ENCODE data around the gene EIF2S1. TPM values are rescaled to one million over a fixed set of nuclear protein-coding genes. Genes with fewer than 3 reads are reported as not detected.
A peak's percentile ranks its signal among the peaks of the same experiment; 100 is the strongest.

Gene EIF2S1
- total RNA-seq, 1 experiment from 2014 or later = 225 TPM

- in situ Hi-C loops (cut with HindIII; ENCODE audit: low pct_unique_long_range_greater_than_20kb, low sequenced_read_pairs) = no loop called here
Measured at GRCh38 chr14:67425608-67426007, 65.5 kb downstream of the EIF2S1 start.

GRCh38 chr14:67426161-67426560 is 66.0 kb downstream of the EIF2S1 start:
- in situ Hi-C loops (cut with HindIII; ENCODE audit: low pct_unique_long_range_greater_than_20kb, low sequenced_read_pairs) = no loop called here

More at GRCh38 chr14:67425608-67426007, 65.5 kb downstream of the EIF2S1 start:
- no peak for DNase-seq (ENCODE audit: low read depth)

GRCh38 chr14:67426983-67427606 is 67.0 kb downstream of the EIF2S1 start:
- DNase-seq (ENCODE audit: low read depth) = peak; percentile 45
- in situ Hi-C loops (cut with HindIII; ENCODE audit: low pct_unique_long_range_greater_than_20kb, low sequenced_read_pairs) = no loop called here

More at GRCh38 chr14:67426161-67426560, 66.0 kb downstream of the EIF2S1 start:
- DNase-seq (ENCODE audit: low read depth) = no peak

- in situ Hi-C loops (cut with HindIII; ENCODE audit: low pct_unique_long_range_greater_than_20kb, low sequenced_read_pairs) = no loop called here
- no peak for DNase-seq (ENCODE audit: low read depth)
Measured at GRCh38 chr14:67428501-67429031, 68.4 kb downstream of the EIF2S1 start.

- in situ Hi-C loops (cut with HindIII; ENCODE audit: low pct_unique_long_range_greater_than_20kb, low sequenced_read_pairs) = no loop called here
- DNase-seq (ENCODE audit: low read depth) = no peak
Measured at GRCh38 chr14:67429510-67430205, 69.5 kb downstream of the EIF2S1 start.

GRCh38 chr14:67432050-67432564 is 72.0 kb downstream of the EIF2S1 start:
- DNase-seq (ENCODE audit: low read depth) = no peak
- in situ Hi-C loops (cut with HindIII; ENCODE audit: low pct_unique_long_range_greater_than_20kb, low sequenced_read_pairs) = no loop called here

- in situ Hi-C loops (cut with HindIII; ENCODE audit: low pct_unique_long_range_greater_than_20kb, low sequenced_read_pairs) = no loop called here
- DNase-seq (ENCODE audit: low read depth) = no peak
Measured at GRCh38 chr14:67435603-67436002, 75.5 kb downstream of the EIF2S1 start.

Other genes starting within 250 kb of the EIF2S1 start
- not detected in 2 replicates for gene GARIN2, start 170.9 kb upstream of the EIF2S1 start, total RNA-seq (2014; rRNA removed; shearing (Covaris generic); ENCODE audit: low replicate concordance)
- 12.4 and 15.7 TPM in 2 replicates for gene PALS1, start 118.9 kb upstream of the EIF2S1 start, total RNA-seq (2014; rRNA removed; shearing (Covaris generic); ENCODE audit: low replicate concordance)
- 46.0 and 66.2 TPM in 2 replicates for gene ATP6V1D, start 524 bp upstream of the EIF2S1 start, total RNA-seq (2014; rRNA removed; shearing (Covaris generic); ENCODE audit: low replicate concordance)
- gene PLEK2, start 51.8 kb downstream of the EIF2S1 start, total RNA-seq (2014; rRNA removed; shearing (Covaris generic); ENCODE audit: low replicate concordance) = 7.3 and 12.0 TPM in 2 replicates
- not detected in 2 replicates for gene TMEM229B, start 128.4 kb downstream of the EIF2S1 start, total RNA-seq (2014; rRNA removed; shearing (Covaris generic); ENCODE audit: low replicate concordance)
- gene PLEKHH1, start 173.0 kb downstream of the EIF2S1 start, total RNA-seq (2014; rRNA removed; shearing (Covaris generic); ENCODE audit: low replicate concordance) = 0.78 and 9.3 TPM in 2 replicates
- 22.8 and 26.2 TPM in 2 replicates for gene PIGH, start 239.9 kb downstream of the EIF2S1 start, total RNA-seq (2014; rRNA removed; shearing (Covaris generic); ENCODE audit: low replicate concordance)

Data from Caki2 (cell line).